GM21737 (cell line): Measurements from ENCODE around the gene SIRPB1.
"Not testable (repeated sequence)": the region's sequence is repeated elsewhere in the genome, so short reads cannot be mapped to it uniquely, and the experiment has no call there.

ENCODE experiments used
- ATAC-seq: cut with Tn5 transposase; IDR thresholded peaks from one replicate; pipeline ENCODE4 v1.9.1; 2021; ENCODE audit warnings: mild to moderate bottlenecking, moderate library complexity; ENCODE audit not compliant: unreplicated experiment

Gene SIRPB1

GRCh38 chr20:1619861-1620444, at the start of gene SIRPB1:
TSS of gene SIRPB1 (minus strand) at chr20:1620009. CDS start at chr20:1619944, 65 bp downstream.
- ATAC-seq: no peak

DNA sequence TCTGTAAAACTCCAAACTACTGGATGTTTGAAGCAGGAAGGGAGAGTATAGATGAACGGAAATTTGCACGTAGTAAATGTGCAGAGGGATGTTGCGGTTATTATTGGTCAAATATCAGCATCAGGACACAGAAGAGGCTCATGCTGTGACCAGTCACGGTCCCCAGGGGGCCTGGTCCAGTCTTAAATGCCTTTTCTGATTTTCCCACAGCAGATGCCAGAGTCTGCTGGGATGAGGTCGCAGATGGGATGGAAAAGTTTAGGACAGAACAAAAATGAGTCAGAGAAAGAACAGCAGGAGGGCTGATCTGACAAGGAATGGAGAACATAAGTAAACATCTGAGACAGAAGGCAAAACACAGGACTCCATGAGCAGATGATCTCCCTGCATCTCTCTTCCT, 49.5 kb upstream of the SIRPB1 start:
- no peak for ATAC-seq

DNA sequence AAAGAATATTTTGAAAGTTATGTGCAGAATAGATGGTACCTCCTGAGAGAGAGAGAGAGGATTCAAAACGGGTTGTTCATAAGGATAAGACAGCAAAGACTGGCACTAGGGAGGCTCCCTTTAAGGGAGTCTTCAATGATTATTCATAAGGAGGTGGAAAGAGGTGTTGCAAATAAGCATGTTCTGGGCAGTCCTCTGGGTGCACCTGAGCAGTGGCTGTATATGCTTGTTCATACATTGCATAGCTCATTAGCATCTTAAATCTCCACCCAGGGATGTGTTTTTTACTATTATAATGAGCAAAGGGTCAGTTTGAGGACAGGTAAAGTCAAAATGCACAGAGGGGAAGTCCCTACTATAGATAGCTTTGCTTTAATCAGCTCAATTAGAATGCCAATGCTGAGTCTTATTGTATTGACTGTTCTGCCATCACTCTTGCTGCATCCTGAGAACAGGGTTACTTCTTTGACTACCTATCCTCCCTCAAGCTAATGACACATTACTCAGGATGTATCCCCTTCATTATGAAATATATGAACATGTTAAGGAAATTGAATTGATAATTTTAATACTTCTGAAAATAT, 47.8 kb upstream of the SIRPB1 start:
- ATAC-seq: no peak

DNA sequence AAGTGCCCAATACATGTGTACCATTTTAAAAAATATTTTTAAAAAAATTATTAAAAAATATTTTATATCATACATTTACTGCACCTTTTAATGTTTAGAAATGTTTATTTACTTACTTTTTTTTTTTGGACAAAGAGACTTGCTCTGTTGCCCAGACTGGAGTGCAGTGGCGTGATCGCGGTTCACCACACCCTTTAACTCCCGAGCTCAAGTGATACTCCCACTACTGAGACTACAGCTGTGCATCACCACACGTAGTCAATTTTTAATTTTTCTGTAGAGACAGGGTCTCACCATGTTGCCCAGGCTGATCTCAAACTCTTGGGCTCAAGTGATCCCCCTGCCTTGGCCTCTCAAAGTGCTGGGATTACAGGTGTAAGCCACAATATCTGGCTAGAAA, 47.0 kb upstream of the SIRPB1 start:
- ATAC-seq: no peak

DNA sequence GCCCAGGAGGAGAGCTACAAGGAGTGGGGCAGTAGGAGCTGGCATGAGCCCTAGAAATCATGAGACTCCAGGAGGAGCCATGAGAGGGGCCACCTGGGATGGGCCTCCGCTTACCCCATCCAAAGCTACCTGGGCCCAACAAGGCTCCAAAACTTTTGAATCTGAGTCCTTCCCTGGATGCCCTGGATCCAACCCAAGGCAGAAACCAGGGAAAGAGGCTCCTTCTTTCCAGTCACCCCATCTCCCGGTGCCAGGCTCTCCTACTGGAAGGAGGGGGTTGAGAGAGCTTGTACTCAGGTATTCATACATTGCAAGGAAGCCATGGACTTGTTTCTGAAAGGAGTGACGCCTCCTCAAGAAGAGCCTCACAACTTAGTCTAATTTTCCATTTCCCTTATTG, 45.5 kb upstream of the SIRPB1 start:
- no peak for ATAC-seq

GRCh38 chr20:1664911-1665310, 45.1 kb upstream of the SIRPB1 start:
- ATAC-seq: no peak

DNA sequence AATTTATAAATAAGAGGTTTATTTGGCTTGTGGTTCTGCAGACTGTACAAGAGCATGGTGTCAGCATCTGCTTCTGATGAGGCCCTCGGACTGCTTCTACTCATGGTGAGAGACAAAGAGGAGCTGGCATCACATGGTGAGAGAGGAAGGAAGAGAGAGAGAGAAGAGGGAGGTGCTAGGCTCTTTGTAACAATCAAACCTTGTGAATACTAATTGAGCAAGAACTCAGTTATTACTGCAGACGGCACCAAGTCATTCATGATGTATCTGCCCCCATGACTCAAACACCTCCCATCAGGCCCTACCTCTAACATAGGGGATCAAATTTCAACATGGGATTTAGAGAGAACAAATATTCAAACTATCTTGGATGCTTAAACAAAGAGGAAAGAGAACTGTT, 44.1 kb upstream of the SIRPB1 start:
- ATAC-seq: no peak

DNA sequence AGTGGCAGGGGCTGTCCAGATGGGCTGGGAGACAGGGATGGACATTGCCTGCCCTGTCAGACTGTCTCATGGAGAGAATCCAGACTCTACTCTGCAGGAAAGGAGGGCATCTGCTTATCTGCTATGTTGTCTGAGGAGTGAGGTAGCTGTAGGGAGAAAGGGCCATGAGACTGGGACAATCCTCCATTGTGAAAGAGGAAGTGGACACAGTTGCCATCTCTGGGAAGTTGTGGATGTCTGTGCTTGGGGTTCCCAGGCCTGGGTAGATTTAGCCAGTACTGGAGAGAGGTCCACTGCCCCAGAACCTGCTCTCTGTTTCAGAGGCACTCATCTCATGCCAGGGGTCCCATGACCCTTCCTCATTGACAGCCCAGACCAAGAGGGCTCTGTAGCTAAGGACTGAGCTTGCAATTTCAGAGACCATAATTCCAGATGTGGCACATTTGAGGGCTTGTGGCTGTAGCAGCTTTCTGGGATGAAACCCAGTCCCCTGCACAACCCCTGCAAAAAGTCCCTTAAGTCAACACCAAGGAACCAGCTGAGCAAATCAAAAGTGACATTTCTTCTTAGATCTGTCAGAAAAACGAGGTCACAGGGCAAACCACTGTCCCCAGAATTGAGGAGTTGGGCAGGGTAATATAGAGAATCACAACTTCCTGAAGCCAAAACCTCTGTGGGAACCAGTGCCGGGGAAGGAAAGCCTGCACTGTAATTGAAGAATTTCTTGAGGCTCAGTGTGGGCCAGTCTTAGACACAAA, 41.9 kb upstream of the SIRPB1 start:
- no peak for ATAC-seq

DNA sequence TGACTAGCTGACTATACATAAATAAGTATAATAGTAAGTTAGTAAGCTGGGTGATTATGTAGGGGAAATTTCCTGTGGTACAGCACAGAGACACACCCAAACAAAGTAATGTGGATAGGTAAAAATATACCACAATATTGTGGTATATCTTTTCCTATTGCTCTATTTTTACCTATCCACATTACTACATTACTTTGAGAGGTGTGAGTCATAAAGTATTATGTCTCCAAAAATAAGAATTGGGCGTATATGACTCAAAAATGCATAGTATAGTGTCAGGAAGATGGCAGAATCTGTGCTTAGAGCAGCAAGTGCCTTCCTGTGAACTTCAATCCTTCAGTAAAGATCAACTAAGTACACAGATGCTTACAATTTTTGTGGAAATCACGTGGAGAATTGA, 40.4 kb upstream of the SIRPB1 start:
- ATAC-seq: no peak

- ATAC-seq: no peak
Observed at GRCh38 chr20:1657556-1658334, 37.9 kb upstream of the SIRPB1 start, which contains the start of gene SIRPG. TSS of gene SIRPG (minus strand) at chr20:1657779. CDS start at chr20:1657714, 65 bp downstream.

DNA sequence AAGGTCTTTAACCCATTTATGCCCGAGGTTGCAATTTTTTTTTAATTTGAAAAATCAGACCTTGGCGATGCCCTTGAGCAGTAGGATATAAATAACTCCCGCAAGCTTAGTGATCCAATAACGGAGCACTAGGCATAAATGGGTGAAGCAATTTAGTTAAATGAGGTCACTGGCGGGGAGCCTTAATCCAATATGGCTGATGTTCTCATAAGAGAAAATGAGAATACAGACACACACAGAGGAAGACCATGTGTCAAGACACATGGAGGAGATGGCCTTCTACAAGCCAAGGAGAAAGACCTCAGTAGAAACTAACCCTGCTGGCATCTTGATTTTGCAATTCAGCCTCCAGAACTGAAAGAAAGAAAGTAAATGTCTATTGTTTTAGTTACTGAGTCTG, 37.0 kb upstream of the SIRPB1 start:
- ATAC-seq: no peak

GRCh38 chr20:1654996-1655395, 35.2 kb upstream of the SIRPB1 start:
- no peak for ATAC-seq

DNA sequence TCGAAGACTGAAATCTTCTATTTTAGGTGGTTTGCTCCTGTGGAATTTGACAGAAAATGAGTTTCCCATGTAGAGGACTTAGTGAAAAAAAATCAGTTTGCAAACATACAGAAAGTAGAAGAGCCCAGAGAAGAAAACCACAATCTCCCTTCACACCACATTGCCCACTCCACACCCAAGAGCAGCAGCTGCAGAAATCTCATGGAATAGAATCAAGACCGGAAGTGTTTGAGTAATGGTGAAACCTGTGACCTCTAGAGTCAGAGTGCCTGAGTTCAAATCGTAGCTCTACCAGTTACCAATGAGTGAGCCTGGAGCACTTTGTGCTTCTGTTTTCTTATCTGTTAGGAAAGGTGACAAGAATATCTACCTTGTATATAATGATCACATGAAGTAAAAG, 33.2 kb upstream of the SIRPB1 start:
- no peak for ATAC-seq

DNA sequence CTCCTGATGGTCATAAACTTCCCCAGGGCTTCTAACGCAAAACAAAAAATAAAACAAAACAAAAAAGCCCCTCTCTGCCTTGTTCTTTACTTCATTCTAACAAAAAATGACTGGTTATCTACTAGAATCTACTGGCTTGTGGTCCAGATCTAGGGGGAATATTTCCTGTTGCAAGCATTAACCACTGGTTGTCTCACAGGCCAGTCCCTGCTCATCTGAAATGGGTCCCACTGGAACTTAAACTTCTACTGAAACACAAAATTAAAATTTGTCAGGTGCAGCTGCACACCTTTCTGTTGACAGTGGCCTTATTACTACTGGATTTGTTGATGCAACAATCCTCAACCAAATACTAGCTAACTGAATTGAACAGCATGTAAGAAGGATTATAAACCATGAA, 32.3 kb upstream of the SIRPB1 start:
- ATAC-seq: no peak

DNA sequence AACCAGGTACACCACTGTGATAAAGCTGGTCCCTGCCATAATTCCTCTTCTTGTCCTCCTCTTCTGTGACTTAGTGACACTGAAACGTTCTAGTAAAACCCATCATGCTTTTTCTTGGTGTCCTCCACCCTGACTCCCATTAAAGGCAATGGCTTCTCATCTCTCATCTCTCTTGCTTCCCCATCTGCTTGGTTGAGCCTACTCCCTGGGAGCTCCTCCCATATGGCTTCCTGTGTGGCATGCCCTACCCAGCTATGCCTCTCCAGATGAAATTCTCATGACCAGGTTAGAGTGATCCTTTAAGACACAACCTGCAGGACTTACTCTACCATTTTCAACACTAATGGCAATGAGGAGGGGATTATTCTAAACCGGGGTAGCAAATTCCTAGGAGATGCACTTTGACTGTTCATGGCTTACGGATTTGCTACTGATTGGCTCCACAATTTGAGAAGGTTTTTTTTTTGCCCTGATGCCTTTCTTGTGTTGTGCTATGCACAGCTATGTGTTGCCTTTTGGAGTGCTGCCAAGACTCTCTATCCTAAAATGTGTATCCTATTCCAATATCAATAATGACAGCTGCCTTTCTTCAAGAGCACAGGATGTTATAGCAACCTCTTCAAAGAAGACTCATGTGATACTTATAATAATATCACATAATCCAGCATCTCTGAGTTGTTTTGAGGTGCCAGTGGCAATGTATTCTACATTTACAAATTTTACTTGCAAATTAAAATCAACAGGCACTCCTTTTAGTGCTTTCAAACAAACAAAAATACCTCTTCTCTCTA, 31.7 kb upstream of the SIRPB1 start:
- no peak for ATAC-seq

- no peak for ATAC-seq
Observed at GRCh38 chr20:1648101-1648500, 28.3 kb upstream of the SIRPB1 start.

DNA sequence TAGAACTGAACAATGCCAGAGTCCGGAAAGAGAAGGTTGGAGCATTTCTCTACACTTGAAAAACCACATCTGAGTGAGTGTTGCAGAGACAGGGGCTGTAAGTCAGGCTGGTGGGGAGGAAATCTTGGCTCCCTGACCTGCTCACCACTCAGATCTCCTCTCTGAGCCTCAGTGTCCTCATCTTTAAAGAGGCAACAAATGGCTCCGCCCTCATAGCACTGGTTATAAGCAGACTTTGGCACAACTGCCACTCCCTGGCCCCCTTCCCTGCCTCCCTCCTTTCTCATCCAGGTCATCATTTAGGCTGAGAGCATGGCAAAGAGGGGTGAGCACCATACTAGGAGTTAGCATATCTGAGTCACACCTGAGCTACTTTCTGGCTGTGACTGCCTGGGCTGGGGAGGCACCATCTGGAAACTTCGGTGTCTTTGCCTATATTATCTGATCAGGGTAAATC, 27.2 kb upstream of the SIRPB1 start:
- no peak for ATAC-seq

- no peak for ATAC-seq
Observed at GRCh38 chr20:1644101-1644962, 24.5 kb upstream of the SIRPB1 start.

GRCh38 chr20:1638643-1639042, 18.8 kb upstream of the SIRPB1 start:
- ATAC-seq: not testable (repeated sequence)

DNA sequence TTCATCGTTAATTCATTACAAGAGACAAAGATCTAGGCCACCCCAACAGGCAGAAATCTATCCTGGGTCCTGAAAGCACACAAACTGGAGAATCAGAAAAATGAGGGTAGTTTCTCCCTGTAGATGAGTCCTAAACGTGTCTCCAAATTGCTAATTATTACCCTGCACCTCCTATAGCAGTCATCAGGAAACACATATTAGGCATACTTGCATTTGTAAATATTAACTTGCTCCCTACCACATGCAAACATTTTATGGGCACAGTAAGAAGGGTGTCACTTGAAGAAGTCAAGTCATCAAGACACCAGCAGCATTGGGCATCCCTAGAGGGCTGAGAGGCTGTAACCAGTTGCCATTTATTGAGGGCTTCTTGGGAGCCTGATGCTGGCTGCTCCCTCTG, 17.9 kb upstream of the SIRPB1 start:
- ATAC-seq: no peak
